Endothelial cell (in vitro differentiated cells): ENCODE measurements around the gene TLN1. TPM values are rescaled to one million over a fixed set of nuclear protein-coding genes. Genes with fewer than 3 reads are reported as not detected.

Experiments used
- DNase-seq: peaks from one replicate; pipeline ENCODE4 v3.0.0; 2021; ENCODE audit warnings: low spot score
- H3K27ac Mint-ChIP-seq: one replicate; pipeline ENCODE4 v1.8.0; 2021; ENCODE audit warnings: mixed read lengths, inconsistent platforms; ENCODE audit not compliant: unreplicated experiment
- H3K27me3 Mint-ChIP-seq: one replicate; pipeline ENCODE4 v1.8.0; 2021; ENCODE audit warnings: mild to moderate bottlenecking, moderate library complexity, mixed read lengths, inconsistent platforms; ENCODE audit not compliant: unreplicated experiment
- H3K36me3 Mint-ChIP-seq: one replicate; pipeline ENCODE4 v1.8.0; 2021; ENCODE audit warnings: mild to moderate bottlenecking, low read depth, mixed read lengths, inconsistent platforms; ENCODE audit not compliant: unreplicated experiment
- H3K4me1 Mint-ChIP-seq: one replicate; pipeline ENCODE4 v1.8.0; 2021; ENCODE audit warnings: mild to moderate bottlenecking, mixed read lengths, inconsistent platforms; ENCODE audit not compliant: unreplicated experiment
- H3K4me3 Mint-ChIP-seq: one replicate; pipeline ENCODE4 v1.8.0; 2021; ENCODE audit warnings: mild to moderate bottlenecking, mixed read lengths, inconsistent platforms; ENCODE audit not compliant: unreplicated experiment
- H3K9me3 Mint-ChIP-seq: one replicate; pipeline ENCODE4 v1.8.0; 2021; ENCODE audit warnings: mixed read lengths, inconsistent platforms; ENCODE audit not compliant: unreplicated experiment
- total RNA-seq: library from RNA; stranded (reverse); fragmentation: NEBNext Ultra II Directional; extraction: Animal tissue kit (Norgen Biotek cat#: 25700); gene quantifications from one replicate; pipeline ENCODE4 v1.2.1, GENCODE V29; 2021; ENCODE audit not compliant: unreplicated experiment
- TF ChIP-seq, protein P1 (sequence below): fragments of 200-600 bp; sonication (generic); IDR thresholded peaks from one replicate; pipeline ENCODE4 v1.5.0; 2021; ENCODE audit warnings: antibody characterized with exemption; ENCODE audit not compliant: unreplicated experiment

TLN1 gene
- total RNA-seq, 1 donor from 2014 or later: 370 TPM

- Mint-ChIP-seq H3K4me1 (peaks cover 57% of the 10 kb centered on the region), H3K9me3 (no peaks in the 10 kb centered on the region), H3K27me3 (peaks cover 19% of the 10 kb centered on the region), H3K36me3 (peaks cover 10% of the 10 kb centered on the region), H3K27ac (peak overlapping the region; percentile 91), H3K4me3 (peak overlapping the region; percentile 32)
- no peak for DNase-seq
- TF ChIP-seq, protein P1, sequence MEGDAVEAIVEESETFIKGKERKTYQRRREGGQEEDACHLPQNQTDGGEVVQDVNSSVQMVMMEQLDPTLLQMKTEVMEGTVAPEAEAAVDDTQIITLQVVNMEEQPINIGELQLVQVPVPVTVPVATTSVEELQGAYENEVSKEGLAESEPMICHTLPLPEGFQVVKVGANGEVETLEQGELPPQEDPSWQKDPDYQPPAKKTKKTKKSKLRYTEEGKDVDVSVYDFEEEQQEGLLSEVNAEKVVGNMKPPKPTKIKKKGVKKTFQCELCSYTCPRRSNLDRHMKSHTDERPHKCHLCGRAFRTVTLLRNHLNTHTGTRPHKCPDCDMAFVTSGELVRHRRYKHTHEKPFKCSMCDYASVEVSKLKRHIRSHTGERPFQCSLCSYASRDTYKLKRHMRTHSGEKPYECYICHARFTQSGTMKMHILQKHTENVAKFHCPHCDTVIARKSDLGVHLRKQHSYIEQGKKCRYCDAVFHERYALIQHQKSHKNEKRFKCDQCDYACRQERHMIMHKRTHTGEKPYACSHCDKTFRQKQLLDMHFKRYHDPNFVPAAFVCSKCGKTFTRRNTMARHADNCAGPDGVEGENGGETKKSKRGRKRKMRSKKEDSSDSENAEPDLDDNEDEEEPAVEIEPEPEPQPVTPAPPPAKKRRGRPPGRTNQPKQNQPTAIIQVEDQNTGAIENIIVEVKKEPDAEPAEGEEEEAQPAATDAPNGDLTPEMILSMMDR: no peak
These were observed 27.8 kb upstream of the TLN1 start for GRCh38 chr9:35759795-35760194.

GRCh38 chr9:35758475-35759050, 26.6 kb upstream of the TLN1 start:
- Mint-ChIP-seq H3K9me3 (no peaks in the 10 kb centered on the region), H3K4me1 (peaks cover 64% of the 10 kb centered on the region)
- no peak for DNase-seq

GRCh38 chr9:35757892-35758275, 25.9 kb upstream of the TLN1 start:
- H3K27ac Mint-ChIP-seq: peak overlapping the region; percentile 89
- H3K27me3 Mint-ChIP-seq: peaks cover 25% of the 10 kb centered on the region
- peaks cover 23% of the 10 kb centered on the region for H3K36me3 Mint-ChIP-seq
- peaks cover 68% of the 10 kb centered on the region for H3K4me1 Mint-ChIP-seq
- peak overlapping the region; percentile 32 for H3K4me3 Mint-ChIP-seq
- H3K9me3 Mint-ChIP-seq: no peaks in the 10 kb centered on the region
- no peak for DNase-seq
- TF ChIP-seq, protein P1: no peak

More at GRCh38 chr9:35758475-35759050, 26.6 kb upstream of the TLN1 start:
- Mint-ChIP-seq H3K27me3 (peaks cover 26% of the 10 kb centered on the region), H3K4me3 (peak overlapping the region; percentile 1), H3K36me3 (peaks cover 17% of the 10 kb centered on the region), H3K27ac (peak overlapping the region; percentile 89)
- TF ChIP-seq, protein P1: no peak

DNA sequence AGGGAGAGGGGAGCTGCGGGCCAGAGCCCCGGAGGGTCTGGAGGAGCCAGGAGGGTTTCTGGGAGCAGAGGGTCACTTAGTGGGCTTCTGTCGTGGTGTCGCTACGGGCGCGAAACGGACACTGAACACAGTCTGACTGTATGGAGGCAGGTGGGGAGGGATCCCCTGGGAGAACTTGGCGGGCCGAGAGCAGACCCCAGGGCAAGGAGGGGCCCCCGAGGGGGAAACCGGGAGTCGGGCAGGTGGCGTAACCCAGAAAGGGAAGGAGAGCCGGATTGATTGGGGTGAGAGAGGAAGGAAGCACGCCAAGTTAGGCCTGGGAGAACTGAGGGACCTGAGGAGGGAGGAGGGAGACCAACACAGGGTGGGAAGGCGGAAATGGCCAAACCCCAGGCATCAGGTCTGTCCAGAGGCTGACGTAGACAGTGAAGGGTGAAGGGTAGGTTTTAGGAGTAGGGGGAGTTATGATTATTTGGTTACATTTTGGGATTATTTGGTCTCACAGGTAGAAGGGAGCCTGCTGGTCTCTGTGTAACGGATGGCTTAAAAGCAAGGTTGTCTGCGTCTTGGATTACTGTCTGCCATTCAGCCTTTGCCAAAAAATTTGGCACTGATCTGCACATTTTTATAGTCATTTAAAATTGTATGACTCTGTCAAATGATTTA, 25.4 kb upstream of the TLN1 start:
- peak; percentile 42 for DNase-seq
- TF ChIP-seq, protein P1: no peak
- Mint-ChIP-seq H3K9me3 (no peaks in the 10 kb centered on the region), H3K4me1 (peaks cover 73% of the 10 kb centered on the region), H3K27ac (peak overlapping the region; percentile 98), H3K4me3 (peak overlapping the region; percentile 90), H3K36me3 (peaks cover 27% of the 10 kb centered on the region), H3K27me3 (peaks cover 24% of the 10 kb centered on the region)
